B cell (primary cell): Measurements from ENCODE around the gene PARN. TPM values are rescaled to one million over a fixed set of nuclear protein-coding genes. Genes with fewer than 3 reads are reported as not detected.

ENCODE experiments used
- ATAC-seq: fragments of 200-7000 bp; cut with Tn5 transposase; one replicate; pipeline ENCODE4 v1.10.0; 2021; ENCODE audit warnings: low read depth, mild to moderate bottlenecking, moderate number of reproducible peaks, moderate library complexity
- CTCF ChIA-PET: fragments of 350-600 bp; sonication (Branson Sonifier 250); formaldehyde crosslinking; loops from one replicate; lab custom pipeline; 2021; ENCODE audit warnings: antibody characterized with exemption, inconsistent platforms; lab: Charles Lee
- POLR2A ChIA-PET: fragments of 350-600 bp; sonication (Branson Sonifier 250); formaldehyde crosslinking; loops from one replicate; lab custom pipeline; 2021; ENCODE audit warnings: antibody characterized with exemption; lab: Charles Lee
- DNase-seq: peaks from one replicate; pipeline ENCODE4 v3.0.0; 2013
- H2AFZ ChIP-seq: 2 replicates; pipeline ENCODE4 v1.6.1; 2012; ENCODE audit warnings: mild to moderate bottlenecking, low read depth, low read length; ENCODE audit not compliant: insufficient read depth, poor library complexity, severe bottlenecking
- H3K27ac ChIP-seq, 2 donors: 1 replicate in 1 of 2; 2 replicates in 1 of 2; pipeline ENCODE4 v1.5.1; 2012 to 2013; ENCODE audit warnings: low read length in 2 of 2, mild to moderate bottlenecking in 2 of 2, moderate library complexity in 1 of 2
- H3K27me3 ChIP-seq, 4 experiments: fragments of 200-600 bp in 1 of 4; sonication (generic) in 1 of 4; replicated peaks in 1 of 4; 1 replicate in 2 of 4; 2 replicates in 2 of 4; pipeline versions ENCODE4 v1.6.1 to v1.7.0; 2013 to 2016; ENCODE audit warnings: low read length in 3 of 4, mild to moderate bottlenecking in 2 of 4, mixed read lengths in 1 of 4, moderate library complexity in 1 of 4; ENCODE audit not compliant: insufficient read depth in 4 of 4, control insufficient read depth in 3 of 4; ENCODE audit errors: control extremely low read depth in 1 of 4
- H3K36me3 ChIP-seq, 2 experiments: replicated peaks in 1 of 2; 1 replicate in 1 of 2; 2 replicates in 1 of 2; pipeline versions ENCODE4 v1.6.1 to v1.7.1; 2013; ENCODE audit warnings: low read length in 1 of 2; ENCODE audit not compliant: insufficient read depth in 2 of 2, control insufficient read depth in 1 of 2; ENCODE audit errors: control extremely low read depth in 1 of 2, extremely low read depth in 1 of 2
- H3K4me1 ChIP-seq, 2 donors: fragments of 200-600 bp in 1 of 2; sonication (generic) in 1 of 2; 1 replicate in 1 of 2; 2 replicates in 1 of 2; pipeline versions ENCODE4 v1.5.1 to v1.6.1; 2013 to 2017; ENCODE audit warnings: low read length in 2 of 2; ENCODE audit not compliant: control insufficient read depth in 2 of 2, insufficient read depth in 2 of 2
- H3K4me2 ChIP-seq: replicated peaks from 2 replicates; pipeline ENCODE3; 2012; ENCODE audit warnings: mild to moderate bottlenecking, low read depth, low read length; ENCODE audit not compliant: poor library complexity, severe bottlenecking
- H3K4me3 ChIP-seq, 5 experiments: fragments of 200-600 bp in 1 of 5; sonication (generic) in 1 of 5; 1 replicate in 3 of 5; 2 replicates in 2 of 5; pipeline versions ENCODE4 v1.5.1 to v1.7.0; 2011 to 2016; ENCODE audit warnings: low read length in 4 of 5, mild to moderate bottlenecking in 4 of 5, low read depth in 2 of 5, control low read depth in 1 of 5, moderate library complexity in 1 of 5; ENCODE audit not compliant: insufficient read depth in 1 of 5; ENCODE audit errors: control extremely low read depth in 1 of 5, extremely low read depth in 1 of 5
- H3K79me2 ChIP-seq: fragments of 200-600 bp; sonication (generic); one replicate; pipeline ENCODE4 v1.6.0; 2016; ENCODE audit warnings: low read length; ENCODE audit not compliant: control insufficient read depth, insufficient read depth
- H3K9ac ChIP-seq: fragments of 200-600 bp; sonication (generic); 2 replicates; pipeline ENCODE4 v1.6.1; 2017; ENCODE audit warnings: mild to moderate bottlenecking, low read length, moderate library complexity
- H3K9me3 ChIP-seq, 3 donors: one replicate each; pipeline versions ENCODE4 v1.6.1 to v1.7.1; 2013; ENCODE audit warnings: low read length in 2 of 3; ENCODE audit not compliant: control insufficient read depth in 2 of 3, insufficient read depth in 1 of 3; ENCODE audit errors: control extremely low read depth in 1 of 3
- H4K20me1 ChIP-seq: 2 replicates; pipeline ENCODE4 v1.6.0; 2012; ENCODE audit warnings: mild to moderate bottlenecking, low read length; ENCODE audit not compliant: insufficient read depth, control insufficient read depth, poor library complexity, severe bottlenecking
- H3K27ac Mint-ChIP-seq: one replicate; pipeline ENCODE4 v1.8.0; 2021; ENCODE audit warnings: mixed read lengths
- H3K27me3 Mint-ChIP-seq: one replicate; pipeline ENCODE4 v1.8.0; 2021; ENCODE audit warnings: mixed read lengths
- H3K4me1 Mint-ChIP-seq: one replicate; pipeline ENCODE4 v1.8.0; 2021; ENCODE audit warnings: mixed read lengths
- H3K4me3 Mint-ChIP-seq: one replicate; pipeline ENCODE4 v1.8.0; 2021; ENCODE audit warnings: mixed read lengths
- H3K9me3 Mint-ChIP-seq: one replicate; pipeline ENCODE4 v1.8.0; 2022; ENCODE audit warnings: mixed read lengths; ENCODE audit not compliant: insufficient read depth
- CTCF ChIP-seq: fragments of 200-600 bp; IDR thresholded peaks from one replicate; pipeline ENCODE4 v1.8.0; 2022; ENCODE audit warnings: antibody characterized with exemption, mild to moderate bottlenecking
- EZH2 ChIP-seq: IDR thresholded peaks from 2 replicates; pipeline ENCODE4 v1.6.1; 2012; ENCODE audit warnings: borderline replicate concordance, low read depth, mild to moderate bottlenecking, moderate library complexity, low read length; ENCODE audit not compliant: insufficient read depth, poor library complexity, severe bottlenecking
- WGBS: methylation state at CpG from one replicate; pipeline ENCODE4 v1.1.5; 2013; ENCODE audit warnings: missing lambda C conversion rate; ENCODE audit not compliant: insufficient coverage; 5-methylcytosine and 5-hydroxymethylcytosine counted together
- intact Hi-C: fragments of 100-400 bp; cut with micrococcal nuclease; formaldehyde crosslinking; loops from one replicate; pipeline ENCODE4 v1.10.0; 2022
- polyA plus RNA-seq: library from polyadenylated mRNA; depleted of rRNA; stranded (reverse); fragments of >200 nt; gene quantifications from 2 replicates; pipeline ENCODE4 v1.2.3, GENCODE V29; 2012
- total RNA-seq, 2 donors: library from RNA; stranded (reverse); fragments of 120-200 nt in 1 of 2; gene quantifications; 1 replicate in 1 of 2; 2 replicates in 1 of 2; pipeline versions ENCODE4 v1.2.3 to v1.2.4, GENCODE V29; 2013 to 2022

PARN gene
- total and polyA plus RNA-seq, 2 donors (not counting 1 experiment from before 2014, with no cell fraction given), result 25.3 to 62.2 TPM

- DNase-seq (no peak), ATAC-seq (no peak)
- Histone ChIP-seq H3K27ac (peak overlapping the region; percentile 89 to 93), H3K9ac (peak overlapping the region; percentile 82), H3K4me2 (peak overlapping the region; percentile 78), H3K36me3 (peaks cover 9 to 41% of the 10 kb centered on the region in 2 experiments), H3K79me2 (peaks cover 55% of the 10 kb centered on the region), H3K9me3 (peaks cover 0 to 9% (median 0%) of the 10 kb centered on the region in 3 donors), H4K20me1 (peaks cover 6% of the 10 kb centered on the region), H2AFZ (peak overlapping the region; percentile 64), H3K4me1 (peaks cover 29 to 37% of the 10 kb centered on the region in 2 donors), H3K4me3 (peak overlapping the region; percentile 73 to 94 (median 86)), H3K27me3 (no peaks in the 10 kb centered on the region)
- no peaks in the 10 kb centered on the region for H3K27me3 Mint-ChIP-seq
- peak overlapping the region; percentile 89 for H3K27ac Mint-ChIP-seq
- H3K4me1 Mint-ChIP-seq, result peaks cover 37% of the 10 kb centered on the region
- TF ChIP-seq CTCF (no peak), EZH2 (no peak)
- CTCF ChIA-PET, result interaction anchor here (0.5 kb wide), 1 partner anchor 12 kb away, joined by 3 read pairs; no protein-coding TSS in a partner anchor
- peaks cover 3% of the 10 kb centered on the region for H3K9me3 Mint-ChIP-seq
- 68% methylated on average over 5 of the region's 12 CpGs for WGBS
- H3K4me3 Mint-ChIP-seq, result peak overlapping the region; percentile 81
- POLR2A ChIA-PET, result interaction anchor here (0.6 kb wide), 1 partner anchor 194 kb away, joined by 10 read pairs; no protein-coding TSS in a partner anchor
- intact Hi-C loops, result no loop called here
Measured at GRCh38 chr16:14628806-14629611, 1.1 kb downstream of the PARN start.

- no peak overlapping the region for H3K27ac Mint-ChIP-seq
- no peak overlapping the region for H3K4me3 Mint-ChIP-seq
- no CpG with 5 or more reads among the region's 4 CpGs for WGBS
- Histone ChIP-seq H3K4me2 (no peak overlapping the region), H3K36me3 (peaks cover 12 to 55% of the 10 kb centered on the region in 2 experiments), H2AFZ (no peak overlapping the region), H3K27ac (no peak overlapping the region), H3K27me3 (no peaks in the 10 kb centered on the region), H3K9ac (no peak overlapping the region), H3K4me1 (peaks cover 21 to 26% of the 10 kb centered on the region in 2 donors), H4K20me1 (no peaks in the 10 kb centered on the region), H3K9me3 (peaks cover 0 to 9% (median 0%) of the 10 kb centered on the region in 3 donors), H3K4me3 (no peak overlapping the region), H3K79me2 (peaks cover 46% of the 10 kb centered on the region)
- peaks cover 29% of the 10 kb centered on the region for H3K4me1 Mint-ChIP-seq
- peaks cover 3% of the 10 kb centered on the region for H3K9me3 Mint-ChIP-seq
- no peak for DNase-seq
- TF ChIP-seq CTCF (no peak), EZH2 (no peak)
- intact Hi-C loops, result no loop called here
- H3K27me3 Mint-ChIP-seq, result no peaks in the 10 kb centered on the region
- ChIA-PET CTCF (no interaction called here), POLR2A (no interaction called here)
- no peak for ATAC-seq
Measured at GRCh38 chr16:14627078-14627477, 3.0 kb downstream of the PARN start.
